GM18499 (cell line): Measurements from ENCODE around the gene KIAA1328.

Experiments
- ATAC-seq: cut with Tn5 transposase; IDR thresholded peaks from one replicate; pipeline ENCODE4 v1.9.1; 2021; ENCODE audit warnings: moderate number of reproducible peaks; ENCODE audit not compliant: insufficient read depth, unreplicated experiment

The KIAA1328 gene

DNA sequence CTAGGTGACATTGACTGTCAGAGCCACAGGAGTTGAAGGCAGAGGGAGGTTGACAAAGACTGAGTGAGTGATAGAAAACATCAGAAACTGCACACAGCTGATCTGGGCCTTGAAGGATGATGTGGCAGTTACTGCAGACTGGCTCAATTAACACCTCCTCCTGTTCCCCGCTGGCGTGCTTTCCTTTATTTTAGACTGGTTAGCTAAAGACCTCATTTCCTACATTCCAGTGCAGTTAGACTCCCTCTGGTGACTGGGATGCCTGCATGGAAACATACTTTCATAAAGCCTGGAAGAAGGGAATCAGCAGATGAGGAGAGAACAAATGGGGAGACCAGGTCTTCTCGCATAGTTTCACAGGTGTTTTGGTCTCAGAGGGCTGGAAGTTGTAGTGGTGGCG is 7.2 kb upstream of the KIAA1328 start:
- ATAC-seq: no peak

- no peak for ATAC-seq
These were observed 3.4 kb upstream of the KIAA1328 start for GRCh38 chr18:36825526-36825925.

DNA sequence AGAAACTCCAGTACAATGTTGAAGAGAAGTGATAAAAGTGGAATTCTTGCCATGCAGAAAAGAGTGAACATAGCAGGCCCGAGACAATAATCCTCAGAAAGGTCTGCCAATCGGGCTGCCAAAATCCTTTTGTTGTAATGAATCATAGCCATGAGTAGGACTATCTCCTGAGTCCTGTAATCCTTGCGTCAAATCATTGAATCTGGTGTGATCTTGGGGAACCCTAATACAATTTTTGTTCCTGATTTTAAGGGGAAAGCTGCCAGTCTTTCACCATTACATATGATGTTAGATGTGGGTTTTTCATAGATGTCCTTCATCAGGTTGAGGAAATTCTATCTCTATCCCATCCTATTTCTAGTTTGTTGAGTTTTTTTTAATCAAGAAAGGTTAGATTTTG is 2.4 kb upstream of the KIAA1328 start:
- no peak for ATAC-seq

DNA sequence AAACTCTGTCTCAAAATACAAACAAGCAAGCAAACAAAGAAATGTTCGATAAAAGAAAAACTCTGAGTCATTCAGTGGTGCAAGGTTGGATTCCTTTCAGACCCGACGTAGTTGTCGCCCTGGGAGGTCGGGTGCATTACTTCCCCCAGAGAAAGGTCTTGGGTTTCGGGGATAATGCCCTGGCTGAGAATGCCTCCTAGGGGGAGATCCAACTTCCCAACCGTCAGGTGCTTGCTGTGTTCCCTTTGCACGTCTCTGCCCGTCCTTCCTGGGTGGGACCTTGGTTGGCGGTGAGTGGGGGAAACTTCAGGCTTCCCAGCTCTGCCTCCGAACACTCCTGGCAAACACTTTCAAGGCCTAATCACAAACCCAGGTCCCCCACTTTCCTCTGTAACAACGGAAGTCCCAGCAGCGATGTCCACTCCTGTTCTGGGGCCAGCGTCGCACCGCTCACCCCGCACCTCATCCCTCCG is 734 bp upstream of the KIAA1328 start:
- peak; percentile 2 for ATAC-seq

DNA sequence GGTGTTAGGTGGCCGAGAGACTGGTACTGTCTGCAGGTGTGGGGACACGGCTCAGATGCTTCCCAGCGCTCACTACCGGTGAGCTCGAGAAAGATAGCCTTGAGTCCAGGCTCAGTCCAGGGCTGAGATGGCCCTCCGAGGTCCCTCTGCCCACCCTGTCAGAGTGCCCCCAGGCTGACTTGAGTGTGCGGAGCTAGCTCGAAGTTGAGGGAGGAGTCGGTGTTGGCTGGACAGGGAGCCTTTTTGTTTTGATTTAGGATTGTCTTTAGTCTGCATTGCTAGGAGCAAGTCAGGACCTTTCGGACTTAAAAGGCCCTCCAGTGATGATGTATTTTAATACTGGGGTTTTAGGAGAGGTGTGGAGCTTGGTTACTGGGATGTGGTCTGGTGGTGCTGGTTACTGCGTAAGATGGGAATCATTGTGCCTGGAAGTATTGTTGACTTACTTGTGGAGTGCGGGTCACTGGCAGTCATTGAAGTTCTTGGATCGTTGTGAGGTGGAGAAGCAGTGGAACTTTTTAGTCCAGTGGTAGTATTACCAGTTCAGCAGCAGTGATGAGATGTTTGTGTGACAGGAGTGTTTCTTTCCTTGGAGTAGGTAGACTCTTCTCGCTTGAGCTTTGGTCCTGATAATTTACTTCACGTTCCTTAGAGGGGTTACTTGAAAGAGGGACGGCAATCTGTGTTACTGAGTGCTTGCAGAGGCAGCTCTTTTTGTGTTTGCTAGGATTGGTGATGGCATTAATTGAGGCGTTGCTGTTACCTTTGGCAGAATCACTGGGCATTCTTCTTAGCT is 633 bp downstream of the KIAA1328 start:
- ATAC-seq: no peak

DNA sequence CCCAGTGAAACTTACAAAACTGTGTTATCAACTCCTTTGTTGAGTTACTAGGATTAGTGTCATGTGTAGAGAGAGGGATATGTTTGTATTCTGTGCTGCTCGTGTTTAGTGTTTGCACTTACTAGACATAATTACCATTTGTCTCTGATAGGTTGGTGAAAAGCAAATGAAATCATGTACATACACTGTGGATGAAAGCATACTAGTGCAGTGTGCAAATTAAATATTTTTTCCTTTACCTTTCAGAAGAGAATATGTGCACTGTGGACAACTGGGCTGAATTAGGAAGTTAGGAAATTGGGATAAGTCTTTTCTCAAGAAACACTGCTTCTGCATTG is 1.2 kb downstream of the KIAA1328 start:
- no peak for ATAC-seq

GRCh38 chr18:36831139-36831538 is 2.2 kb downstream of the KIAA1328 start:
- ATAC-seq: no peak

DNA sequence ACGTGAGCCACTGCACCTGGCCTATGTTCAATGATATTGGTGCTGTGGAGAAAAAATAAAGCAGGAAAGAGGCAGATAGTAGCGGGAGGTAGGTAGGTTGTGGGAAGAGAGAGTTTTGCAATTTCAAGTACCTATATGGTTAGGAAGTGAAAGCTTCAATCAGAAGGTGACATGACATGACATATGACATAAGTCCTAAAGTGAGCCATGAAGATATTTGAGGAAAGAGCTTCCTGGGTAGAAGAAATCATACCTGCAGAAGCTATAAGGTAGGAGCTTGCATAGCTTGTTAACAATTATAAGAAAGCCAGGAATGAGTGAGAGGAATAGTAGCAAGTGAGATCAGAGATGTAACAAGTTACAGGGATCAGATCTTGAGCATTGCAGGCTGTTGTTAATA is 4.2 kb downstream of the KIAA1328 start:
- ATAC-seq: no peak

DNA sequence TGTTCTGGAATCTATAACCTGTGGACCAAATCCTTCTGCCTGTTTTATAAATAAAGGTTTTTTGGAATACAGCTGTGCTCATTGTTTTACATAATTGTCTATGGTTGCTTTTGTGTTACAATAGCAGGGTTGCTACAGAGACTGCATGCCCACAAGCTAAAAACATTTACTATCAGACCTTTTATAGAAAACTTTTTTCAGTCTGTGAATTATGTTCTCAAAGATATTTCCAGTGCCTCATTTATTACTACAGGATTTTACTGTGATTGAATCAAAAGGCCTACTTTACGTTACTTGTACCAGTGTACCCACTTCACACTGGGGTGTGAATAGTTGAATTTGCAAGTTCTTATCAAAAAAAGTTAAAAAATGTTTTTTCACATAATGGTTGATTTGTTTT is 7.0 kb downstream of the KIAA1328 start:
- ATAC-seq: no peak

DNA sequence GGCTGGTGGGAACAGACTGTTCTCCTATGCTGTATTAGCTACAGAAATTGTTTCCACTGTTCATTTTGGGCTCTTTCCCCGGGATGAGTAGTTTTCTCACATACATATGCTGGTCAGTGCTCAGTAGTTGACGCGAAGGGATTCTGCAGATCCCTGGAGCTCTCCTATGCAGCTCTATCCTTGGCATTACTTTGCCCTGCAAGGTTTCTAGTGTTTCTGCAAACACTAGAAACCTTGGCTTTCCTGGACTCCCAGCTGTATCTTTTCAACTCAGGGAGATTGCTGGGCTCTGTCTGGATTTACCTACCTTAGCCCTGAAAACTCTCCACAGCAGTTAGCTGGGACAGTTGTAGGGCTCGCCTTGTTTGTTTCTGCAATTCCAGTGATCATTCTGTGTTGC is 10.9 kb downstream of the KIAA1328 start:
- no peak for ATAC-seq

GRCh38 chr18:36843199-36843598 is 14.3 kb downstream of the KIAA1328 start:
- ATAC-seq: no peak

DNA sequence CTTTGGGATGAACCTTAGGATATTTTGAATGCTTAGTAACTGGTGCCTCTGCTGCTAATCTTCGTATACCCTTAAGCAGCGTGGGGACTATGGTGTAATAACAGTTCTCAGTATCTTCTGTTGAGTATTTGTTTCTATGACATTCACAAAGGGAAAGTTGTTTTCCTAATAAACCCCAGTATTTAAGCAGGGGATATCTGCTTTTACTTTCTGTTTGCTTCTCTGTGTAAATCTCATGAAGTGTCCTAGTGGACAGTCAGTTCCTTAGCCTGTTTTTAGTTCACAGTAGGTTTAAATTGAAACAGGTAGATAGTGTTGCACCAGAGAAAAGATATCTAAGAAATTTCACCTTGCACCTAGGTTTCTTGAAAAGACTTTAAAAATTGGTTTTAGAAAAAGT is 14.9 kb downstream of the KIAA1328 start:
- ATAC-seq: no peak

DNA sequence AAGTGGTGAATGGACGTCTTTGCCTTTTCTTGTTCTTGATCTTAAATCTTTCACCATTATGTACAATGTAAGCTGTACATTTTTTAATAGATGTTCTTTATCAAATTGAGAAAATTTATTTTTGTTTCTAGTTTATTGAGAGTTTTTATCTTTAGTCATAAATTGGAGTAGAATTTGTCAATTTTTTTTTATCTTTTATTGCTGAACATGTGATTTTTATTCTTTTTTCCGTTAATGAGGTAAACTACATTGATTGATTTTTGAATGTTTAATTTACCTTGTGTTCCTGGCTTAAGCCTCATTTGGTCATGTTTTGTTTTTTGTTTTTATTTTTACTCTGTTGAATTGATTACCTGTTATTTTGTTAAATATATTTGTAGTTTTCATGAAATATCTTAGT is 19.7 kb downstream of the KIAA1328 start:
- ATAC-seq: no peak

DNA sequence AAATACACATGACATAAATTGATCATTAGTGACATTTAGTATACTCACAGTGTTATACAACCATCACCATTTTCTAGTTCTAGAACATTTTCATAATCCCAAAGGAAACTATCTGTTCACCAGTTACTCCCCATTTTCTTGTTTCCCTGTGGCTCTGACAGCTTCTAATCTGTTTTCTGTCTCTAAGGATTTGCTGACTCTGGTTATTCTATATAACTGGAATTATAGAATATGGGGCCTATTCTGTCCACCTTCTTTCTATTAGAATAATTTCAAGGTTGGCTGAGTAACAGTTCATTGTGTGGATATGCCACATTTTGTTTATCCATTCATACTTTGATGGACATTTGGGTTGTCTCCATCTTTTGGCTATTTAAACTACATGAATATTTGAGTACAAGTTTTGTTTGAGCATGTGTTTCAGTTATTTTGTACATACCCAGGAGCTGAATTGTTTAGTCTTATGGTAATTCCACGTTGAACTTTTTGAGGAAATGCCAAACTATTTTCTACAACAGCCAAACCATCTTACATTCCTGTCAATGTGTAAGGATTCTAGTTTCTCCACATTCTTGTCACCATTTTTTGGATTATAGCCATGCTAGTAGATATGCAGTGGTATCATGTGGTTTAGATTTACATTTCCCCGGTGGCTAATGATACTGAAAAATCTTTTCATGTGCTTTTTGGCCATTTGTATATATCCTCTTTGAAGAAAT is 20.5 kb downstream of the KIAA1328 start:
- ATAC-seq: no peak

- no peak for ATAC-seq
These were observed 21.7 kb downstream of the KIAA1328 start for GRCh38 chr18:36850527-36851201.

DNA sequence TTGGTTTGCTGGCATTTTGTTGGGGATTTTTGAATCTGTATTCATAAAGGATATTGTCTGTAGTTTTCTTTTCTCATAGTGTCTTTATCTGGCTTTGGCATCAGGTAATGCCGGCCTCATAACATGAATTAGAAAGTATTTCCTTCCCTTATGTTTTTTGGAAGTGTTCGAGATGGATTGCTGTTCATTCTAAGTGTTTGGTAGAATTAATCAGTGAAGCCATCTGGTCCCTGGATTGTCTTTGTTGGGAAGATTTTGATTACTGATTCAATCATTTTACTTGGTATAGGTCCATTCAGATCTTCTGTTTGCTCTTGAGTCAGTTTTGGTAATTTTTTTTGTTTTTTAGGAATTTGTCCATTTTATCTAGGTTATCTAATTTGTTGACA is 22.3 kb downstream of the KIAA1328 start:
- no peak for ATAC-seq

DNA sequence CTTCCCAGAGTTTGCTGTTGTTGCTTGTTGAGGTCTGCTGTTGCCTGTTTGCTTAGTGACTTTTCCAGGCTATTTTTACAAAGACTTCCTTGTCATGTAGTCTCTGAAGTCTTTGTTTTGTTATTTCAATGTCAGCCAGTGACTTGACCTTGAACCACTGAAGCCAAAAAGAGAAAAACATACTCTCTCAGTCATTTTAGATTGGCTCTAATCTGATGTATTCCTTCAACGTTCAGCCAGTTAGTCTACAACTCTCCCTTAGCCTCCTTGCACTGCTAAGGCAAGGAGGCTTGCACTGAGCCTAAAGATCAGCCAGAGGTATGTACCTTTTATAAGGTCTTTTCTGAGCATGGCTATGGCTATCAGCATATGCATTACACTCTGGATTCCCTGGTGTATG is 27.9 kb downstream of the KIAA1328 start:
- no peak for ATAC-seq

DNA sequence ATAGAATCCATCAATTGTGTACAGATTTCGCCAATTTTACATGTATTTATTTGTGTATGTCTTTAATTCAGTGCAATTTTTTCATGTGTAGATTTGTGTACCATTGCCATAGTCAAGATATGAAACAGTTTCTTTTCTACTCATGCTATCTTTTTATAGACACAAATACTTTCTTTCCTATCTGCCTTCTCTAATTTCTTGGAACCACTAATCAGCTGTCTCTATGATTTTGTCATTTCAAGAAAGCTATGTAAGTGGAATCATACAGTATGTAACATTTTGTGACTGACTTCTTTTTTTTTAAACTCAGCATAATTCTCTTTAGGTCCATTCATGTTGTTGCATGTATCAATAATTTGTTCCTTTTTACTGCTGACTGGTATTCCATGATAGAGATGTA is 33.3 kb downstream of the KIAA1328 start:
- ATAC-seq: no peak

- no peak for ATAC-seq
These were observed 38.1 kb downstream of the KIAA1328 start for GRCh38 chr18:36867056-36867455.

DNA sequence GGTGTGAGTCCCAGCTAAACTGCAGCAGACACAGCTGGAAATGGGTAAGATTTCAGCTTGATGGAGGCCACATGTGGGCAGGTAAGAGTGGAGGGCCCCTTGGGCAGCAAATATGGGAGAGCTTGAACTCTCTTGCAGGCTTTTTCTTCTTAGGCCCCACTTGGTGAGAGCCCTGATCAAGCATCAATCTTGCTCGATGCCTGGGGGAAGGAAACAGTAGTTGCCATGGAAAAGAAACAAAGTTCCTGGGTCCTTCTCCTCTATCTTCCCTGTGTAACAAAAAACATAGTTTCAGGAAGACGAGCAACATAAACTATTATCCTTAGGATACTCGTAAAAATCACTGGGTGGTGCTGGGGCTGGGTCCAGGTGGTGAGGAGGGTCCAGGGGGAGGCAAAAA is 42.9 kb downstream of the KIAA1328 start:
- ATAC-seq: no peak

DNA sequence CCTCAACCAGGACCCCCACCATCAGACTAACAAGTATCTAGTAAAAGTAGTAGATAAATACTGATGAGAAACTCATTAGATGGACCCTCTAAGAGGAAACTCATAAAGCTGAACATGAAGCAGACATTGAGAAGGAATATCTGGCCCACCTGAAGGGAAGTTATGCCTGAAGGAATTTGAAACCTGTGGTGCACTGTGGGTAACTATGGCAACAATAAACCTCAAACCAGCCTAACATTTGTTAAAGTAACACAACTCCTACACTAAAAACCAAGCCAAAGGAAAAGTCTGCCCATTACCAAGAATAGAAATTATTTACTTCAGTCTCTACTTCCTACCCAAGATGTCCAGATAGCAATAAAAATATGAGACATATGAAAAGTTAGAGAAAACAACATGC is 43.4 kb downstream of the KIAA1328 start:
- ATAC-seq: no peak
